Endometrial microvascular endothelial cells (primary cell): ENCODE data around the gene HRC. TPM values are rescaled to one million over a fixed set of nuclear protein-coding genes. Genes with fewer than 3 reads are reported as not detected.

ENCODE experiments used
- in situ Hi-C: cut with HindIII; loops from 2 replicates; pipeline ENCODE4 v1.10.0; 2017; ENCODE audit warnings: low sequenced_read_pairs, low pct_unique_long_range_greater_than_20kb; ENCODE audit errors: inconsistent ontology term
- total RNA-seq: library from RNA; depleted of rRNA; stranded (reverse); fragments of >200 nt; gene quantifications from one replicate; pipeline ENCODE4 v1.2.3, GENCODE V29; 2015; ENCODE audit errors: inconsistent ontology term

Gene HRC
- total RNA-seq, 1 donor from 2014 or later = not detected

DNA sequence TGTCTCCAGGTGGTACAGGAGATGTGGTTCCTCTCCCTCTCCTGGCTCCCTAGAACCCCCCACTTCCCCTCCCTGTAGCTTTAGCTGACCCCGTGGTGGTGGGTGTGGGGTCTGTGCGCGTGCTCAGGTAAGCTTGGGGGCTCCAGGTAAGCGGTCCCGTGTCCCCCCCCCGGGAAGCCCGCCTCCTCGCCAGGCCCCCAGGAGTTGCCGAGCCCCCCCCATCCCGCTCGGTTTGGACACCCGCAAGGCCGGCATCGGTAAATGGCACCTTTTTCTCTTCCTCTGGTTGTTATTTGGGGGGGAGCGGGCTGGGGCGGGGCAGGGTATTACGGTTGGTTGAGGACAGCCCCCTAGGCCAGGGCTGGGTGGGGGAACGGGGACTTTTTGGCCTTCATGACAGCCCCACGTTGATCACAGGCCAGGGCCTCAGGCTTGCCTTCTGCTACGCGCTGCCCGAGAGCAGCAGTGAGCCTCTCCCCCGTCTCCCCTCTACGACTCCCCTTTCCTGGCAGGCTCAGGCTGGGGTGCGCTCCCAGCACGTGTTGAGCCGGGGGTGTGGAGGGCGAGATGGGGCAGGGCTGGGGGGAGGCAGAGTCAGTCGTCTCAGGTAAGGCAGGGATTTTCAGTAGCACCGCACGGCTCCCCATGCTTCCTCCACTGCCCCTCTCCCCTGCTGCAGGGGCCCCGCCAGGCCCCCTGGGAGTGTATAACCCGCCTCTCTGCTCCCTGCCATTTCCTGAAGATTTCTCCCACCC lies 51.7 kb downstream of the HRC start:
- in situ Hi-C loops = no loop called here

- in situ Hi-C loops = no loop called here
Measured at GRCh38 chr19:49102303-49102702, 52.9 kb downstream of the HRC start.

Other genes starting within 250 kb of the HRC start
- not detected for gene DHDH, start 221.7 kb downstream of the HRC start, total RNA-seq
- gene BAX, start 200.5 kb downstream of the HRC start, total RNA-seq = 149 TPM
- gene FTL, start 190.1 kb downstream of the HRC start, total RNA-seq = 3,048 TPM
- 45.1 TPM for gene GYS1, start 162.1 kb downstream of the HRC start, total RNA-seq
- gene RUVBL2, start 161.5 kb downstream of the HRC start, total RNA-seq = 267 TPM
- gene LHB, start 138.3 kb downstream of the HRC start, total RNA-seq = not detected
- not detected for gene CGB3, start 131.1 kb downstream of the HRC start, total RNA-seq
- not detected for gene CGB2, start 123.5 kb downstream of the HRC start, total RNA-seq
- gene CGB1, start 118.5 kb downstream of the HRC start, total RNA-seq = not detected
- not detected for gene CGB5, start 111.5 kb downstream of the HRC start, total RNA-seq
- gene CGB8, start 106.3 kb downstream of the HRC start, total RNA-seq = not detected
- gene CGB7, start 97.6 kb downstream of the HRC start, total RNA-seq = not detected
- not detected for gene NTF4, start 90.6 kb downstream of the HRC start, total RNA-seq
- not detected for gene KCNA7, start 82.7 kb downstream of the HRC start, total RNA-seq
- 260 TPM for gene SNRNP70, start 69.9 kb downstream of the HRC start, total RNA-seq
- gene LIN7B, start 41.0 kb downstream of the HRC start, total RNA-seq = 0.74 TPM
- gene C19orf73, start 36.3 kb downstream of the HRC start, total RNA-seq = 0.74 TPM
- 1.9 TPM for gene PPFIA3, start 35.9 kb downstream of the HRC start, total RNA-seq
- 27.8 TPM for gene TRPM4, start 2.4 kb upstream of the HRC start, total RNA-seq
- gene SLC6A16, start 169.8 kb upstream of the HRC start, total RNA-seq = not detected
- not detected for gene CD37, start 180.0 kb upstream of the HRC start, total RNA-seq
- 86.6 TPM for gene TEAD2, start 207.0 kb upstream of the HRC start, total RNA-seq
- not detected for gene DKKL1, start 208.5 kb upstream of the HRC start, total RNA-seq
- gene KASH5, start 232.9 kb upstream of the HRC start, total RNA-seq = not detected